Smooth muscle cell of trachea (primary cell): ENCODE measurements around the gene WDR5. TPM values are rescaled to one million over a fixed set of nuclear protein-coding genes. Genes with fewer than 3 reads are reported as not detected.

Experiments used
- total RNA-seq: library from RNA; depleted of rRNA; stranded (reverse); fragments of >200 nt; gene quantifications from 2 replicates; pipeline ENCODE4 v1.2.1, GENCODE V29; 2014

The WDR5 gene
- total RNA-seq = 17.0 and 23.7 TPM in 2 replicates

DNA sequence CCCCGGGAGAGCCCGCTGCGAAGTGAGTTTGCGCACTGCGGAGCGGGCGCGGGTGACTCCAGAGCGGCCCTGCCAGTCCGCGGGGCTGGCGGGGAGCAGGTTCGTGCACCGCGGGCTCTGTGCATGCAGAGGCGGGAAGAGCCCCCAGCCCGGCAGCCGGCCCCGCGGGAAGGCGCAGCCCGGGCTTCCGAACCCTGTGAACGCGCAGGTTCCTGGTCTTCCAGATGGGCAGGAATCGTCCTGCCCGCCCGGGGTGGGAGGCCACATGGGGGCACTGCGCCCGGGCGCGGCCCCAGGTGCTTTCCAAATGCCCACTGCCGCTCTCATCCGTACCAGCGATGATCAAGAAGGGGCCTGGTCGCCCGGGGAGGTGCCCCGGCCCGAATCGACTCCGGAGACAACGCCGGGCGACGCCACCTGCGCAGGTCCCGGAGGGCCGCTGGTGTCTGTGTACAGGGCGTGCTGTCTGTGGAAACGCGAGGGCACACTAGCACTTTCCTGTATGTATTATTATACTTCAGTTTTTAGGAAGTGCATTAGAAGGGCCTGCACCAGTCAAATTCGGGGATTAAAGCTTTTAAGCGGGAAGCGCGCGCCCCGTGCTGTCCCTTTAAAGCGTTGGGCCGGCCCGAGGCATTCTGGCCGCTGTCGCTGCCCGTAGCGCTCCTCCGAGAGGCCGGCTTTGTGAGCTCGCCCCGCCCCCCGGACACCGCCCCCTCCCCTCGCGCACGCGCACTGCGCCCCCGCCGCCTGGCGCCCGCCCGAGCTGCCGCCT lies at the start of gene WDR5:
Gene WDR5 (plus strand): TSS at position 740 of the 775 bp plus-strand sequence. CDS start 3,796 bp downstream, outside the sequence.

Other genes with a start within 250 kb of the WDR5 start
- gene VAV2, start 143.8 kb upstream of the WDR5 start, total RNA-seq = 17.5 and 19.4 TPM in 2 replicates
- 21.8 and 41.8 TPM in 2 replicates for gene BRD3OS, start 110.6 kb upstream of the WDR5 start, total RNA-seq
- 9.7 and 10.4 TPM in 2 replicates for gene BRD3, start 68.1 kb upstream of the WDR5 start, total RNA-seq
- not detected in 2 replicates for gene RNU6ATAC, start 28.5 kb downstream of the WDR5 start, total RNA-seq
- 18.9 and 40.0 TPM in 2 replicates for gene RXRA, start 190.4 kb downstream of the WDR5 start, total RNA-seq